Thymus (tissue), 2 donors: ENCODE measurements around the gene UQCRH. TPM values are rescaled to one million over a fixed set of nuclear protein-coding genes. Genes with fewer than 3 reads are reported as not detected.

Experiments used
- polyA plus RNA-seq: library from polyadenylated mRNA; stranded (reverse); fragments of 200-250 nt; gene quantifications from one replicate; pipeline ENCODE4 v1.2.3, GENCODE V29; 2013
- total RNA-seq: library from RNA; stranded (reverse); fragments of 120-200 nt; gene quantifications from one replicate; pipeline ENCODE4 v1.2.4, GENCODE V29; 2013
- donor health status: healthy.

UQCRH gene
- total and polyA plus RNA-seq, 2 donors: 420 to 507 TPM

Other genes starting within 250 kb of the UQCRH start
- 8.9 TPM for gene PIK3R3, start 171.1 kb upstream of the UQCRH start, total RNA-seq
- gene PIK3R3, start 171.1 kb upstream of the UQCRH start, polyA plus RNA-seq: 13.3 TPM
- 1.4 TPM for gene TSPAN1, start 128.6 kb upstream of the UQCRH start, total RNA-seq
- gene TSPAN1, start 128.6 kb upstream of the UQCRH start, polyA plus RNA-seq: 6.9 TPM
- not detected for gene P3R3URF, start 127.2 kb upstream of the UQCRH start, total RNA-seq
- not detected for gene P3R3URF, start 127.2 kb upstream of the UQCRH start, polyA plus RNA-seq
- 40.9 TPM for gene POMGNT1, start 105.3 kb upstream of the UQCRH start, total RNA-seq
- gene POMGNT1, start 105.3 kb upstream of the UQCRH start, polyA plus RNA-seq: 44.9 TPM
- gene LURAP1, start 100.4 kb upstream of the UQCRH start, total RNA-seq: 0.61 TPM
- 1.5 TPM for gene LURAP1, start 100.4 kb upstream of the UQCRH start, polyA plus RNA-seq
- 9.2 TPM for gene RAD54L, start 55.9 kb upstream of the UQCRH start, total RNA-seq
- 2.6 TPM for gene RAD54L, start 55.9 kb upstream of the UQCRH start, polyA plus RNA-seq
- 32.8 TPM for gene LRRC41, start 82 bp upstream of the UQCRH start, total RNA-seq
- 24.1 TPM for gene LRRC41, start 82 bp upstream of the UQCRH start, polyA plus RNA-seq
- gene NSUN4, start 37.1 kb downstream of the UQCRH start, total RNA-seq: 9.9 TPM
- gene NSUN4, start 37.1 kb downstream of the UQCRH start, polyA plus RNA-seq: 10.0 TPM
- 10.9 TPM for gene FAAH, start 90.6 kb downstream of the UQCRH start, total RNA-seq
- gene FAAH, start 90.6 kb downstream of the UQCRH start, polyA plus RNA-seq: 33.7 TPM
- gene DMBX1, start 186.1 kb downstream of the UQCRH start, total RNA-seq: 0.05 TPM
- 0.21 TPM for gene DMBX1, start 186.1 kb downstream of the UQCRH start, polyA plus RNA-seq
- gene KNCN, start 247.9 kb downstream of the UQCRH start, total RNA-seq: not detected
- 0.05 TPM for gene KNCN, start 247.9 kb downstream of the UQCRH start, polyA plus RNA-seq